Spinal cord (tissue), 10 donors: Measurements from ENCODE around the gene NUDT19. TPM values are rescaled to one million over a fixed set of nuclear protein-coding genes. Genes with fewer than 3 reads are reported as not detected.
A peak's percentile ranks its signal among the peaks of the same experiment; 100 is the strongest.
"Not testable (repeated sequence)": the region's sequence is repeated elsewhere in the genome, so short reads cannot be mapped to it uniquely, and the experiment has no call there.

ENCODE experiments used
- DNase-seq, 6 donors: peaks; one replicate each; pipeline versions ENCODE4 v3.0.0 to v3.0.0-alpha.2; 2013 to 2015; ENCODE audit warnings: low spot score in 6 of 6, low read depth in 4 of 6
- H3K27ac ChIP-seq: one replicate; pipeline ENCODE4 v1.5.1; 2013; ENCODE audit warnings: low read depth, low read length, control low read depth
- H3K27me3 ChIP-seq: one replicate; pipeline ENCODE4 v1.6.1; 2013; ENCODE audit warnings: low read length; ENCODE audit not compliant: control insufficient read depth, insufficient read depth
- H3K36me3 ChIP-seq: one replicate; pipeline ENCODE4 v1.6.1; 2013; ENCODE audit warnings: low read length; ENCODE audit not compliant: control insufficient read depth, insufficient read depth
- H3K4me1 ChIP-seq: one replicate; pipeline ENCODE4 v1.6.1; 2013; ENCODE audit warnings: low read length; ENCODE audit not compliant: control insufficient read depth, insufficient read depth
- H3K4me3 ChIP-seq: one replicate; pipeline ENCODE4 v1.5.1; 2013; ENCODE audit warnings: low read depth, low read length, control low read depth
- H3K9me3 ChIP-seq: one replicate; pipeline ENCODE4 v1.6.1; 2013; ENCODE audit warnings: low read length; ENCODE audit not compliant: control insufficient read depth, insufficient read depth
- WGBS: methylation state at CpG from one replicate; pipeline ENCODE4 v1.1.5; 2013; ENCODE audit warnings: missing lambda C conversion rate; ENCODE audit not compliant: insufficient coverage; 5-methylcytosine and 5-hydroxymethylcytosine counted together
- polyA plus RNA-seq, 2 donors: library from polyadenylated mRNA; unstranded; fragments of 120-200 nt; gene quantifications; one replicate each; pipeline ENCODE4 v1.2.1, GENCODE V29; 2013; ENCODE audit not compliant: insufficient read length in 2 of 2
- total RNA-seq, 2 donors: library from RNA; depleted of rRNA in 1 of 2; stranded (reverse); fragments of 120-200 nt in 1 of 2; fragments of >200 nt in 1 of 2; gene quantifications; one replicate each; pipeline versions ENCODE4 v1.2.3 to v1.2.4, GENCODE V29; 2013 to 2014
- donor health status: healthy.

The NUDT19 gene
- total and polyA plus RNA-seq, 4 donors: 5.9 to 8.3 (median 7.8) TPM

- H3K4me3 ChIP-seq: no peak overlapping the region
- H3K27me3 ChIP-seq: no peaks in the 10 kb centered on the region
- no peak overlapping the region for H3K27ac ChIP-seq
- DNase-seq: no peak
- WGBS: 90% methylated on average over 5 of the region's 6 CpGs
- peaks cover 10% of the 10 kb centered on the region for H3K4me1 ChIP-seq
- H3K36me3 ChIP-seq: no peaks in the 10 kb centered on the region
- no peaks in the 10 kb centered on the region for H3K9me3 ChIP-seq
Measured at GRCh38 chr19:32686847-32687475, 4.7 kb upstream of the NUDT19 start.

DNA sequence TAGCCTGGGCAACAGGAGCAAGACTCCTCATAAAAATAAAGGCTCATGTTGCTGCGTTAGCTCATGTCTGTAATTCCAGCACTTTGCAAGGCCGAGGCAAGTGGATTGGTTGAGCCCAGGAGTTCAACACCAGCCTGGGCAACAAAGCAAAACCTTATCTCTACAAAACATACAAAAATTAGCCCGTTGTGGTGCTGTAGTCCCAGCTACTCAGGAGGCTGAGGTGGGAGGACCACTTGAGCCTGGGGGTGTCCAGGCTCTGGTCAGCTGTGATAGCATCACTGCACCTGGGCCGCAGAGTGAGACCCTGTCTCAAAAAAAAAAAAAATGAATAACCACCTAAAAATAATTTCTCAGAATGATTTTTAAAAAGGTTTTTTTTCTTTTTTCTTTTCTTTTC, 3.9 kb upstream of the NUDT19 start:
- WGBS: 90% methylated on average over 2 of the region's 4 CpGs
- Histone ChIP-seq H3K4me1 (peaks cover 15% of the 10 kb centered on the region), H3K27me3 (no peaks in the 10 kb centered on the region), H3K27ac (no peak overlapping the region), H3K9me3 (no peaks in the 10 kb centered on the region), H3K4me3 (no peak overlapping the region), H3K36me3 (peaks cover 3% of the 10 kb centered on the region)
- DNase-seq: no peak

GRCh38 chr19:32688311-32688710, 3.3 kb upstream of the NUDT19 start:
- Histone ChIP-seq H3K9me3 (no peaks in the 10 kb centered on the region), H3K27me3 (no peaks in the 10 kb centered on the region), H3K4me3 (no peak overlapping the region), H3K36me3 (peaks cover 3% of the 10 kb centered on the region), H3K27ac (no peak overlapping the region), H3K4me1 (peaks cover 21% of the 10 kb centered on the region)
- WGBS: 100% methylated on average over 1 of the region's 1 CpG
- DNase-seq: no peak

- 11% methylated on average over 93 of the region's 93 CpGs for WGBS
- Histone ChIP-seq H3K36me3 (peaks cover 3% of the 10 kb centered on the region), H3K4me3 (peak overlapping the region; percentile 48), H3K4me1 (peaks cover 26% of the 10 kb centered on the region), H3K27me3 (no peaks in the 10 kb centered on the region), H3K27ac (peak overlapping the region; percentile 67), H3K9me3 (no peaks in the 10 kb centered on the region)
- peak in 4 of 6 donors; percentile 20 to 80 (median 52) for DNase-seq
Measured at GRCh38 chr19:32691952-32692726, 518 bp downstream of the NUDT19 start.

DNA sequence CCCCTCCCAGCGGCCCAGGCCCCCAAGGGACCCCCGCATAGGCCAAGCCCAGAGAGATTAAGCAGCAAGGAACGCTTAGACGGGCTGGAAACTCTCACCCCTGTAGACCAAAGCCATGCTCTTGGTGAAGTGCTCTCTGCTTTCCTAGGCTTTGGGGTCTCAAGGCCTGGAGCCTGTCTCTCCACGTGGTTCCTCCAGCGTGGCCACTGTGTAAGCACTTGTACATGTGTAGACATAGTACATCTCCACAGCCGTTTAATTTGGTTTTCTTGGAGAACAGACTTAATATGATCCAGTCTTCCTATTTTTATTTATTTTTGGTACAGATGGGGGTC, 1.1 kb downstream of the NUDT19 start:
- H3K27me3 ChIP-seq: no peaks in the 10 kb centered on the region
- peak overlapping the region; percentile 41 for H3K4me3 ChIP-seq

DNA sequence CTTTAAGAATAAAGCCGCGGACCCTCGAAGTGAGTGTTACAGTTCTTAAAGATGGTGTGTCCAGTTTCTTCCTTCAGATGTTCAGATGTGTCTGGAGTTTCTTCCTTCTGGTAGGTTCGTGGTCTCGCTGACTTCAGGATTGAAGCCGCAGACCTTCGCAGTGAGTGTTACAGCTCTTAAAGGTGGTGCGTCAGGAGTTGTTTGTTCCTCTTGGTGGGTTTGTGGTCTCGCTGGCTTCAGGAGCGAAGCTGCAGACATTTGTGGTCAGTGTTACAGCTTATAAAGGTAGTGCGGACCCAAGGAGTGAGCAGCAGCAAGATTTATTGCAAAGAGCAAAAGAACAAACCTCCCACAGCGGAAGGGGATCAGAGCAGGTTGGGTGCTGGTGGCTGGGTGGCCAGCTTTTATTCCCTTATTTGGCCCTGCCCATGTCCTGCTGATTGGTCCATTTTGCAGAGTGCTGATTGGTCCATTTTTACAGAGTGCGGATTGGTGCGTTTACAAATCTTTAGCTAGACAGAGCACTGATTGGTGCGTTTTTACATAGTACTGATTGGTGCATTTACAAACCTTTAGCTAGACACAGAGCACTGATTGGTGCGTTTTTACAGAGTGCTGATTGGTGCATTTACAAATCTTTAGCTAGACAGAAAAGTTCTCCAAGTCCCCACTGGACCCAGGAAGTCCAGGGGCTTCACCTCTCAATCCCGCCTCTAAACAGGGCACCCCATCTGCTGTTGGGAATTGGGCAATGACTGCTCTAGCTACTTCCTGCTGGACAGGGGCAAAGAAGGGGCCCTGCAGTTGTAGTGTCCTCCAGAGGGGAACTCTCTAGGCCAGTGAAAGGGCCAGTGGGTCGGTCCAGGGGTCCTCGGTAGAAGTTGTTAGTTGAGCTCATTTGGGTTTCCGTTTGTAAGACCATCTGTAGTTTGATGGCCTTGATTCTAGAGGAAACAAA, 1.8 kb downstream of the NUDT19 start:
- 98% methylated on average over 12 of the region's 20 CpGs for WGBS
- DNase-seq, H3K9me3 ChIP-seq, H3K27ac ChIP-seq, H3K4me3 ChIP-seq, H3K36me3 ChIP-seq, H3K27me3 ChIP-seq: not testable (repeated sequence)
- H3K4me1 ChIP-seq: peaks cover 26% of the 10 kb centered on the region

More for the DNA sequence above, 1.1 kb downstream of the NUDT19 start:
- H3K27ac ChIP-seq: no peak overlapping the region
- H3K4me1 ChIP-seq: peaks cover 26% of the 10 kb centered on the region
- peaks cover 3% of the 10 kb centered on the region for H3K36me3 ChIP-seq
- no peaks in the 10 kb centered on the region for H3K9me3 ChIP-seq
- 68% methylated on average over 6 of the region's 7 CpGs for WGBS
- DNase-seq: no peak

GRCh38 chr19:32694316-32694715, 2.7 kb downstream of the NUDT19 start:
- H3K4me3 ChIP-seq, H3K27me3 ChIP-seq, DNase-seq, H3K36me3 ChIP-seq, H3K27ac ChIP-seq, H3K9me3 ChIP-seq: not testable (repeated sequence)
- H3K4me1 ChIP-seq: peaks cover 26% of the 10 kb centered on the region
- 92% methylated on average over 2 of the region's 2 CpGs for WGBS

GRCh38 chr19:32694851-32695250, 3.2 kb downstream of the NUDT19 start:
- peaks cover 26% of the 10 kb centered on the region for H3K4me1 ChIP-seq
- H3K27ac ChIP-seq, H3K36me3 ChIP-seq, DNase-seq, H3K27me3 ChIP-seq, H3K9me3 ChIP-seq, H3K4me3 ChIP-seq: not testable (repeated sequence)
- WGBS: no CpG with 5 or more reads among the region's 2 CpGs

DNA sequence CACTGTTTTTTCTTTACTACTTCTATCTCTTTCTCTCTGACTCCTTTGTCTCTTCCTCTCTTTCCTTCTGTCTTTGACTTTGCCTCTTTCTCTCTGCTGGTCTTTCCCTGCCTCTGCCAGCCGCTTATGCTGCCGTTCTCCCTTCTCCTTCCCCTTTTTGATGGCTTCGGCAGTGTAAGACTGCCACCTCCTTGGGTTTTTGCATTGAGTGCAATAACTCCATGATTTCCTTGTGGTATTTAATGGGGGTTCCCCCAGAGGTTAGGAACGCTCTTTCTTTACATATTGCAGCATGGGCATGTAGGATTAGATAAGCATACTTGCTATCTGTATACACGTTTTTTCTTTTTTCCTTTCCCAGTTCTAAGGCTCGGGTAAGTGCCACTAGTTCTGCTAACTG, 3.9 kb downstream of the NUDT19 start:
- not testable (repeated sequence) for H3K9me3 ChIP-seq, DNase-seq

More for the DNA sequence above, 3.9 kb downstream of the NUDT19 start:
- not testable (repeated sequence) for H3K36me3 ChIP-seq, H3K4me3 ChIP-seq, H3K27ac ChIP-seq, H3K27me3 ChIP-seq
- 100% methylated on average over 1 of the region's 6 CpGs for WGBS
- peaks cover 26% of the 10 kb centered on the region for H3K4me1 ChIP-seq
